HEK293 (cell line): Measurements from ENCODE around the gene CEP295NL.

Experiments
- CTCF ChIA-PET: fragments of 350-600 bp; formaldehyde crosslinking; extraction: SDS; loops from one replicate; lab custom pipeline; 2021; ENCODE audit warnings: antibody characterized with exemption; lab: Yijun Ruan, JAX
- POLR2A ChIA-PET: fragments of 300-600 bp; formaldehyde crosslinking; extraction: SDS; loops from one replicate; lab custom pipeline; 2020; ENCODE audit warnings: antibody characterized with exemption, inconsistent platforms; lab: Yijun Ruan, JAX
- H3K27ac ChIP-seq: fragments of 200-500 bp; sonication (Bioruptor generic); 2 replicates; pipeline ENCODE4 v1.5.1; 2014; ENCODE audit warnings: low read depth, low read length, control low read depth, inconsistent platforms; ENCODE audit errors: extremely low read depth
- H3K36me3 ChIP-seq, 2 experiments: fragments of 200-500 bp in 1 of 2; sonication (Bioruptor generic) in 1 of 2; 1 replicate in 1 of 2; 2 replicates in 1 of 2; pipeline ENCODE4 v1.5.1; 2014 to 2017; ENCODE audit warnings: inconsistent platforms in 2 of 2, low read length in 2 of 2; ENCODE audit not compliant: control insufficient read depth in 2 of 2, insufficient read depth in 1 of 2
- H3K4me1 ChIP-seq: fragments of 200-500 bp; sonication (Bioruptor generic); 2 replicates; pipeline ENCODE4 v1.5.1; 2014; ENCODE audit warnings: mild to moderate bottlenecking, low read length, inconsistent platforms; ENCODE audit not compliant: control insufficient read depth, insufficient read depth
- H3K4me3 ChIP-seq: 2 replicates; pipeline ENCODE4 v1.5.1; 2011; ENCODE audit warnings: low read depth, mild to moderate bottlenecking, control low read depth, low read length, moderate library complexity
- H3K9me3 ChIP-seq: fragments of 200-500 bp; sonication (Bioruptor generic); 2 replicates; pipeline ENCODE4 v1.5.1; 2014; ENCODE audit warnings: low read depth, low read length, inconsistent platforms; ENCODE audit not compliant: control insufficient read depth, insufficient read depth
- GLI4 ChIP-seq: fragments of 450-650 bp; formaldehyde crosslinking; IDR thresholded peaks from 2 replicates; pipeline ENCODE4 v1.5.1; 2016; ENCODE audit warnings: missing biosample characterization, missing genetic modification characterization
- KLF10 ChIP-seq: fragments of 450-650 bp; IDR thresholded peaks from 2 replicates; pipeline ENCODE4 v1.5.1; 2018; ENCODE audit warnings: missing biosample characterization, mild to moderate bottlenecking, missing genetic modification characterization
- SP3 ChIP-seq: fragments of 450-650 bp; formaldehyde crosslinking; IDR thresholded peaks from 2 replicates; pipeline ENCODE4 v1.5.1; 2016; ENCODE audit warnings: missing biosample characterization, missing genetic modification characterization
- TRIM28 ChIP-seq: IDR thresholded peaks from 2 replicates; pipeline ENCODE4 v1.6.1; 2011; ENCODE audit warnings: low read length, control low read depth, borderline replicate concordance
- ZBTB6 ChIP-seq: fragments of 450-650 bp; formaldehyde crosslinking; IDR thresholded peaks from 2 replicates; pipeline ENCODE4 v1.5.1; 2017; ENCODE audit warnings: missing biosample characterization, missing genetic modification characterization
- ZBTB8A ChIP-seq: fragments of 450-650 bp; formaldehyde crosslinking; IDR thresholded peaks from 2 replicates; pipeline ENCODE4 v1.5.1; 2016; ENCODE audit warnings: missing biosample characterization, missing genetic modification characterization
- ZFHX2 ChIP-seq: fragments of 450-650 bp; formaldehyde crosslinking; conservative IDR thresholded peaks from 2 replicates; pipeline ENCODE4 v1.5.1; 2016; ENCODE audit warnings: missing biosample characterization, missing genetic modification characterization
- ZFP3 ChIP-seq: fragments of 450-650 bp; formaldehyde crosslinking; IDR thresholded peaks from 2 replicates; pipeline ENCODE4 v1.5.1; 2016; ENCODE audit warnings: low read depth, missing biosample characterization, missing genetic modification characterization
- ZNF155 ChIP-seq: fragments of 450-650 bp; formaldehyde crosslinking; IDR thresholded peaks from 2 replicates; pipeline ENCODE4 v1.5.1; 2016; ENCODE audit warnings: missing biosample characterization, missing genetic modification characterization
- ZNF174 ChIP-seq: fragments of 450-650 bp; formaldehyde crosslinking; IDR thresholded peaks from 2 replicates; pipeline ENCODE4 v1.5.0; 2017; ENCODE audit warnings: missing biosample characterization, mild to moderate bottlenecking, missing genetic modification characterization
- ZNF202 ChIP-seq: fragments of 450-650 bp; formaldehyde crosslinking; IDR thresholded peaks from 2 replicates; pipeline ENCODE4 v1.5.1; 2016; ENCODE audit warnings: missing biosample characterization, missing genetic modification characterization, borderline replicate concordance
- ZNF211 ChIP-seq: fragments of 450-650 bp; formaldehyde crosslinking; IDR thresholded peaks from 2 replicates; pipeline ENCODE4 v1.5.1; 2016; ENCODE audit warnings: low read depth, missing biosample characterization, missing genetic modification characterization
- ZNF221 ChIP-seq: fragments of 450-650 bp; formaldehyde crosslinking; IDR thresholded peaks from 2 replicates; pipeline ENCODE4 v1.5.1; 2017; ENCODE audit warnings: missing biosample characterization, missing genetic modification characterization, borderline replicate concordance
- ZNF223 ChIP-seq: fragments of 450-650 bp; formaldehyde crosslinking; IDR thresholded peaks from 2 replicates; pipeline ENCODE4 v1.5.1; 2016; ENCODE audit warnings: missing biosample characterization, missing genetic modification characterization
- ZNF366 ChIP-seq: fragments of 450-650 bp; formaldehyde crosslinking; conservative IDR thresholded peaks from 2 replicates; pipeline ENCODE4 v1.5.1; 2016; ENCODE audit warnings: missing biosample characterization, missing genetic modification characterization
- ZNF37A ChIP-seq: fragments of 450-650 bp; IDR thresholded peaks from 2 replicates; pipeline ENCODE4 v1.5.1; 2018; ENCODE audit warnings: missing biosample characterization, missing genetic modification characterization
- ZNF398 ChIP-seq: fragments of 450-650 bp; formaldehyde crosslinking; IDR thresholded peaks from 2 replicates; pipeline ENCODE4 v1.5.1; 2017; ENCODE audit warnings: missing biosample characterization, missing genetic modification characterization
- ZNF416 ChIP-seq: fragments of 450-650 bp; formaldehyde crosslinking; IDR thresholded peaks from 2 replicates; pipeline ENCODE4 v1.5.1; 2016; ENCODE audit warnings: missing biosample characterization, missing genetic modification characterization
- ZNF510 ChIP-seq: fragments of 450-650 bp; formaldehyde crosslinking; IDR thresholded peaks from 2 replicates; pipeline ENCODE4 v1.5.1; 2018; ENCODE audit warnings: mild to moderate bottlenecking, missing genetic modification characterization, missing biosample characterization; ENCODE audit not compliant: insufficient replicate concordance
- ZNF530 ChIP-seq: fragments of 450-650 bp; formaldehyde crosslinking; IDR thresholded peaks from 2 replicates; pipeline ENCODE4 v1.5.1; 2016; ENCODE audit warnings: low read depth, missing biosample characterization, missing genetic modification characterization
- ZNF561 ChIP-seq: fragments of 450-650 bp; IDR thresholded peaks from 2 replicates; pipeline ENCODE4 v1.5.1; 2018; ENCODE audit warnings: missing biosample characterization, missing genetic modification characterization, borderline replicate concordance
- ZNF624 ChIP-seq: fragments of 450-650 bp; formaldehyde crosslinking; IDR thresholded peaks from 2 replicates; pipeline ENCODE4 v1.5.1; 2017; ENCODE audit warnings: missing biosample characterization, missing genetic modification characterization
- ZNF658 ChIP-seq: fragments of 450-650 bp; formaldehyde crosslinking; IDR thresholded peaks from 2 replicates; pipeline ENCODE4; 2016; ENCODE audit warnings: missing biosample characterization, missing genetic modification characterization
- ZNF660 ChIP-seq: fragments of 450-650 bp; IDR thresholded peaks from 2 replicates; pipeline ENCODE4 v1.5.1; 2018; ENCODE audit warnings: missing biosample characterization, mild to moderate bottlenecking, missing genetic modification characterization
- ZSCAN16 ChIP-seq: fragments of 450-650 bp; formaldehyde crosslinking; IDR thresholded peaks from 2 replicates; pipeline ENCODE4 v1.5.1; 2016; ENCODE audit warnings: missing biosample characterization, missing genetic modification characterization
- ZSCAN23 ChIP-seq: fragments of 450-650 bp; formaldehyde crosslinking; IDR thresholded peaks from 2 replicates; pipeline ENCODE4 v1.5.1; 2016; ENCODE audit warnings: missing biosample characterization, missing genetic modification characterization
- TF ChIP-seq, protein P1 (sequence below): fragments of 450-650 bp; formaldehyde crosslinking; IDR thresholded peaks from 2 replicates; pipeline ENCODE4 v1.5.1; 2017; ENCODE audit warnings: missing biosample characterization, missing genetic modification characterization
- TF ChIP-seq, protein P2 (sequence below): fragments of 450-650 bp; formaldehyde crosslinking; IDR thresholded peaks from 2 replicates; pipeline ENCODE4 v1.5.1; 2016; ENCODE audit warnings: missing biosample characterization, missing genetic modification characterization
- TF ChIP-seq, protein P3 (sequence below): fragments of 450-650 bp; formaldehyde crosslinking; IDR thresholded peaks from 2 replicates; pipeline ENCODE4 v1.5.1; 2016; ENCODE audit warnings: missing biosample characterization, missing genetic modification characterization
- TF ChIP-seq, protein P4 (sequence below): fragments of 450-650 bp; formaldehyde crosslinking; IDR thresholded peaks from 2 replicates; pipeline ENCODE4 v1.5.1; 2016; ENCODE audit warnings: missing biosample characterization, missing genetic modification characterization

Gene CEP295NL

DNA sequence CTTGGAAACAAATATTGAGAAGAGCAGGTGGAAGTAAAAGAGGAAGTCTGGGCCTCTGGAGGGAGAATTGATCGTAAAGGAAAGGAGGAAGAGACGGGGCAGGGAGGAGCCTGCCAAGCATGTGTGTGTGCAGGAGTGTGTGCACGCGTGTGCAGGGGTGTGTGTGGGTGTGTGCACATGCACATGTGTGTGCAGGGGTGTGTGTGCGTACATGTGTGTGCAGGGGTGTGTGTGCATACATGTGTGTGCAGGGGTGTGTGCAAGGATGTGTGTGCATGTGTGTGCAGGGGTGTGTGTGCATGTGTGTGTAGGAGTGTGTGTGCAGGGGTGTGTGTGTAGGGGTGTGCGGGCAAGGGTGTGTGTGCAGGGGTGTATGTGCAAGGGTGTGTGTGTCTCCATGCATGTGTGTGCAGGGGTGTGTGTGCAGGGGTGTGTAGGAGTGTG, 10.0 kb downstream of the CEP295NL start (continued):
- TF ChIP-seq ZNF398 (tag by site-specific recombination) = no peak
- no peak for TF ChIP-seq SP3 (tag by site-specific recombination)
- no peak for TF ChIP-seq ZNF530 (tag by site-specific recombination)
- no peak for TF ChIP-seq ZNF561 (tag by site-specific recombination)
- TF ChIP-seq, protein P1, sequence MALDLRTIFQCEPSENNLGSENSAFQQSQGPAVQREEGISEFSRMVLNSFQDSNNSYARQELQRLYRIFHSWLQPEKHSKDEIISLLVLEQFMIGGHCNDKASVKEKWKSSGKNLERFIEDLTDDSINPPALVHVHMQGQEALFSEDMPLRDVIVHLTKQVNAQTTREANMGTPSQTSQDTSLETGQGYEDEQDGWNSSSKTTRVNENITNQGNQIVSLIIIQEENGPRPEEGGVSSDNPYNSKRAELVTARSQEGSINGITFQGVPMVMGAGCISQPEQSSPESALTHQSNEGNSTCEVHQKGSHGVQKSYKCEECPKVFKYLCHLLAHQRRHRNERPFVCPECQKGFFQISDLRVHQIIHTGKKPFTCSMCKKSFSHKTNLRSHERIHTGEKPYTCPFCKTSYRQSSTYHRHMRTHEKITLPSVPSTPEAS = peak; percentile 100
- peak; percentile 42; the same call in 1 of the 2 replicates for TF ChIP-seq ZFP3 (tag by site-specific recombination)
- TF ChIP-seq ZFHX2 (tag by site-specific recombination) = peak; percentile 82
- TF ChIP-seq, protein P2, sequence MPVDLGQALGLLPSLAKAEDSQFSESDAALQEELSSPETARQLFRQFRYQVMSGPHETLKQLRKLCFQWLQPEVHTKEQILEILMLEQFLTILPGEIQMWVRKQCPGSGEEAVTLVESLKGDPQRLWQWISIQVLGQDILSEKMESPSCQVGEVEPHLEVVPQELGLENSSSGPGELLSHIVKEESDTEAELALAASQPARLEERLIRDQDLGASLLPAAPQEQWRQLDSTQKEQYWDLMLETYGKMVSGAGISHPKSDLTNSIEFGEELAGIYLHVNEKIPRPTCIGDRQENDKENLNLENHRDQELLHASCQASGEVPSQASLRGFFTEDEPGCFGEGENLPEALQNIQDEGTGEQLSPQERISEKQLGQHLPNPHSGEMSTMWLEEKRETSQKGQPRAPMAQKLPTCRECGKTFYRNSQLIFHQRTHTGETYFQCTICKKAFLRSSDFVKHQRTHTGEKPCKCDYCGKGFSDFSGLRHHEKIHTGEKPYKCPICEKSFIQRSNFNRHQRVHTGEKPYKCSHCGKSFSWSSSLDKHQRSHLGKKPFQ (tag by site-specific recombination) = peak; percentile 85
- TF ChIP-seq ZNF660 (tag by site-specific recombination) = no peak
- no peak for TF ChIP-seq ZNF202 (tag by site-specific recombination)
- TF ChIP-seq, protein P3, sequence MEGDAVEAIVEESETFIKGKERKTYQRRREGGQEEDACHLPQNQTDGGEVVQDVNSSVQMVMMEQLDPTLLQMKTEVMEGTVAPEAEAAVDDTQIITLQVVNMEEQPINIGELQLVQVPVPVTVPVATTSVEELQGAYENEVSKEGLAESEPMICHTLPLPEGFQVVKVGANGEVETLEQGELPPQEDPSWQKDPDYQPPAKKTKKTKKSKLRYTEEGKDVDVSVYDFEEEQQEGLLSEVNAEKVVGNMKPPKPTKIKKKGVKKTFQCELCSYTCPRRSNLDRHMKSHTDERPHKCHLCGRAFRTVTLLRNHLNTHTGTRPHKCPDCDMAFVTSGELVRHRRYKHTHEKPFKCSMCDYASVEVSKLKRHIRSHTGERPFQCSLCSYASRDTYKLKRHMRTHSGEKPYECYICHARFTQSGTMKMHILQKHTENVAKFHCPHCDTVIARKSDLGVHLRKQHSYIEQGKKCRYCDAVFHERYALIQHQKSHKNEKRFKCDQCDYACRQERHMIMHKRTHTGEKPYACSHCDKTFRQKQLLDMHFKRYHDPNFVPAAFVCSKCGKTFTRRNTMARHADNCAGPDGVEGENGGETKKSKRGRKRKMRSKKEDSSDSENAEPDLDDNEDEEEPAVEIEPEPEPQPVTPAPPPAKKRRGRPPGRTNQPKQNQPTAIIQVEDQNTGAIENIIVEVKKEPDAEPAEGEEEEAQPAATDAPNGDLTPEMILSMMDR (tag by site-specific recombination) = no peak
- TF ChIP-seq ZNF211 (tag by site-specific recombination) = no peak

GRCh38 chr17:78892520-78892919, 10.5 kb downstream of the CEP295NL start:
- Histone ChIP-seq H3K4me3 (no peak overlapping the region), H3K4me1 (no peaks in the 10 kb centered on the region), H3K27ac (no peak overlapping the region), H3K36me3 (peaks cover 0 to 7% of the 10 kb centered on the region in 2 experiments; a peak in 2 of 3 replicates), H3K9me3 (no peaks in the 10 kb centered on the region)
- ChIA-PET POLR2A (no interaction called here), CTCF (no interaction called here)
- TF ChIP-seq ZNF366 (tag by site-specific recombination) (no peak), GLI4 (tag by site-specific recombination) (no peak), ZNF174 (tag by site-specific recombination) (no peak), ZNF37A (tag by site-specific recombination) (no peak), ZNF155 (tag by site-specific recombination) (no peak), ZNF658 (tag by site-specific recombination) (no peak), ZNF416 (tag by site-specific recombination) (no peak), ZNF223 (tag by site-specific recombination) (no peak), ZSCAN16 (tag by site-specific recombination) (no peak), KLF10 (no peak), TRIM28 (no peak), ZSCAN23 (tag by site-specific recombination) (no peak), ZBTB8A (no peak), ZNF624 (tag by site-specific recombination) (no peak), ZBTB6 (tag by site-specific recombination) (no peak), ZNF221 (tag by site-specific recombination) (no peak), ZNF510 (tag by site-specific recombination) (no peak)
- TF ChIP-seq, protein P4, sequence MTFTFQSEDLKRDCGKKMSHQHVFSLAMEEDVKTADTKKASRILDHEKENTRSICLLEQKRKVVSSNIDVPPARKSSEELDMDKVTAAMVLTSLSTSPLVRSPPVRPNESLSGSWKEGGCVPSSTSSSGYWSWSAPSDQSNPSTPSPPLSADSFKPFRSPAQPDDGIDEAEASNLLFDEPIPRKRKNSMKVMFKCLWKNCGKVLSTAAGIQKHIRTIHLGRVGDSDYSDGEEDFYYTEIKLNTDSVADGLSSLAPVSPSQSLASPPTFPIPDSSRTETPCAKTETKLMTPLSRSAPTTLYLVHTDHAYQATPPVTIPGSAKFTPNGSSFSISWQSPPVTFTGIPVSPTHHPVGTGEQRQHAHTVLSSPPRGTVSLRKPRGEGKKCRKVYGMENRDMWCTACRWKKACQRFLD = no peak
